ENCODE measurements around the gene PIK3C2G. TPM values are rescaled to one million over a fixed set of nuclear protein-coding genes. Genes with fewer than 3 reads are reported as not detected.

PIK3C2G gene
- polyA plus RNA-seq, 1 experiment = not detected

- Histone ChIP-seq H3K4me3 (ENCODE audit: low read depth, low read length) (no peak overlapping the region), H3K27me3 (ENCODE audit: control insufficient read depth, insufficient read depth, low read length) (no peaks in the 10 kb centered on the region), H3K9me3 (ENCODE audit: control insufficient read depth, insufficient read depth, low read length) (peaks cover 4% of the 10 kb centered on the region), H3K27ac (ENCODE audit: low read depth, low read length) (no peak overlapping the region)
- no peak for DNase-seq (ENCODE audit: low read depth, low spot score)
- TF ChIP-seq CTCF (IDR thresholded peaks at IDR 0.05; ENCODE audit: low read depth, low read length) = no peak
- POLR2A ChIA-PET = no interaction called here
- CTCF ChIA-PET = no interaction called here
Observed at GRCh38 chr12:18375131-18375530, 113.8 kb downstream of the PIK3C2G start.

GRCh38 chr12:18375583-18375982, 114.3 kb downstream of the PIK3C2G start:
- Histone ChIP-seq H3K9me3 (ENCODE audit: control insufficient read depth, insufficient read depth, low read length) (peaks cover 4% of the 10 kb centered on the region), H3K27me3 (ENCODE audit: control insufficient read depth, insufficient read depth, low read length) (no peaks in the 10 kb centered on the region), H3K27ac (ENCODE audit: low read depth, low read length) (no peak overlapping the region), H3K4me3 (ENCODE audit: low read depth, low read length) (no peak overlapping the region)
- TF ChIP-seq CTCF (IDR thresholded peaks at IDR 0.05; ENCODE audit: low read depth, low read length) = no peak
- POLR2A ChIA-PET = no interaction called here
- CTCF ChIA-PET = no interaction called here
- DNase-seq (ENCODE audit: low read depth, low spot score) = no peak

GRCh38 chr12:18382236-18382885, 121.0 kb downstream of the PIK3C2G start:
- no peaks in the 10 kb centered on the region for H3K9me3 ChIP-seq (ENCODE audit: control insufficient read depth, insufficient read depth, low read length)
- H3K27me3 ChIP-seq (ENCODE audit: control insufficient read depth, insufficient read depth, low read length) = no peaks in the 10 kb centered on the region
- no peak for TF ChIP-seq CTCF (IDR thresholded peaks at IDR 0.05; ENCODE audit: low read depth, low read length)
- peak overlapping the region; percentile 78 for H3K27ac ChIP-seq (ENCODE audit: low read depth, low read length)
- H3K4me3 ChIP-seq (ENCODE audit: low read depth, low read length) = no peak overlapping the region
- peak; percentile 20 for DNase-seq (ENCODE audit: low read depth, low spot score)
- ChIA-PET CTCF (no interaction called here), POLR2A (no interaction called here)

GRCh38 chr12:18383203-18383602, 121.9 kb downstream of the PIK3C2G start:
- ChIA-PET POLR2A (no interaction called here), CTCF (no interaction called here)
- DNase-seq (ENCODE audit: low read depth, low spot score) = peak; percentile 55
- Histone ChIP-seq H3K27me3 (ENCODE audit: control insufficient read depth, insufficient read depth, low read length) (no peaks in the 10 kb centered on the region), H3K4me3 (ENCODE audit: low read depth, low read length) (peak overlapping the region; percentile 14; the same call in 1 of the 2 replicates), H3K27ac (ENCODE audit: low read depth, low read length) (no peak overlapping the region), H3K9me3 (ENCODE audit: control insufficient read depth, insufficient read depth, low read length) (no peaks in the 10 kb centered on the region)
- TF ChIP-seq CTCF (IDR thresholded peaks at IDR 0.05; ENCODE audit: low read depth, low read length) = no peak

- ChIA-PET POLR2A (no interaction called here), CTCF (no interaction called here)
- TF ChIP-seq CTCF (IDR thresholded peaks at IDR 0.05; ENCODE audit: low read depth, low read length) = no peak
Observed at GRCh38 chr12:18387706-18388105, 126.4 kb downstream of the PIK3C2G start.

More at GRCh38 chr12:18387706-18388105, 126.4 kb downstream of the PIK3C2G start:
- Histone ChIP-seq H3K4me3 (ENCODE audit: low read depth, low read length) (no peak overlapping the region), H3K27ac (ENCODE audit: low read depth, low read length) (no peak overlapping the region), H3K9me3 (ENCODE audit: control insufficient read depth, insufficient read depth, low read length) (no peaks in the 10 kb centered on the region), H3K27me3 (ENCODE audit: control insufficient read depth, insufficient read depth, low read length) (no peaks in the 10 kb centered on the region)
- no peak for DNase-seq (ENCODE audit: low read depth, low spot score)
